Prostate gland (tissue), 2 donors: ENCODE results near the gene FRMD3. TPM values are rescaled to one million over a fixed set of nuclear protein-coding genes. Genes with fewer than 3 reads are reported as not detected.

Experiments used
- DNase-seq: peaks from one replicate; pipeline ENCODE4 v3.0.0-alpha.2; 2019; ENCODE audit warnings: low spot score
- H3K27ac ChIP-seq, 2 donors: fragments of 200-600 bp; sonication (generic); 2 replicates each; pipeline ENCODE4 v1.5.1; 2017 to 2019
- H3K27me3 ChIP-seq: fragments of 200-600 bp; sonication (generic); replicated peaks from 2 replicates; pipeline ENCODE4 v1.5.1; 2019; ENCODE audit not compliant: insufficient read depth
- H3K36me3 ChIP-seq, 2 donors: fragments of 200-600 bp; sonication (generic); 1 replicate in 1 of 2; 2 replicates in 1 of 2; pipeline versions ENCODE4 v1.5.1 to v1.8.1; 2017 to 2019
- H3K4me1 ChIP-seq: fragments of 200-600 bp; sonication (generic); replicated peaks from 2 replicates; pipeline ENCODE4 v1.5.1; 2019
- H3K4me3 ChIP-seq, 2 donors: fragments of 200-600 bp; sonication (generic); 2 replicates each; pipeline ENCODE4 v1.5.1; 2017 to 2019
- H3K9me3 ChIP-seq: fragments of 200-600 bp; sonication (generic); 2 replicates; pipeline ENCODE4 v1.5.1; 2017
- CTCF ChIP-seq, 4 experiments: fragments of 200-600 bp in 2 of 4; fragments of 450-650 bp in 2 of 4; sonication (generic) in 2 of 4; IDR thresholded peaks; 1 replicate in 3 of 4; 2 replicates in 1 of 4; pipeline ENCODE4 v1.5.1; 2016 to 2019; ENCODE audit warnings: antibody characterized with exemption in 4 of 4, mild to moderate bottlenecking in 2 of 4, moderate library complexity in 2 of 4
- POLR2A ChIP-seq: fragments of 450-650 bp; IDR thresholded peaks from one replicate; pipeline ENCODE4 v1.6.1; 2016; ENCODE audit warnings: antibody characterized with exemption, mild to moderate bottlenecking
- POLR2AphosphoS5 ChIP-seq: sonication (generic); formaldehyde crosslinking; IDR thresholded peaks from one replicate; pipeline ENCODE4 v1.6.1; 2017; ENCODE audit warnings: antibody characterized with exemption
- WGBS: methylation state at CpG from one replicate; pipeline ENCODE4 v1.1.5; 2018; 5-methylcytosine and 5-hydroxymethylcytosine counted together
- intact Hi-C: fragments of 100-400 bp; cut with DNase I; formaldehyde crosslinking; loops from one replicate; pipeline ENCODE4 v1.14.2; 2022
- total RNA-seq, 2 donors: library from RNA; depleted of rRNA; stranded (reverse); fragments of >200 nt; gene quantifications; one replicate each; pipeline ENCODE4 v1.1.0, GENCODE V29; 2016

Gene FRMD3
- total RNA-seq, 2 donors from 2014 or later = 2.3 to 3.4 TPM

DNA sequence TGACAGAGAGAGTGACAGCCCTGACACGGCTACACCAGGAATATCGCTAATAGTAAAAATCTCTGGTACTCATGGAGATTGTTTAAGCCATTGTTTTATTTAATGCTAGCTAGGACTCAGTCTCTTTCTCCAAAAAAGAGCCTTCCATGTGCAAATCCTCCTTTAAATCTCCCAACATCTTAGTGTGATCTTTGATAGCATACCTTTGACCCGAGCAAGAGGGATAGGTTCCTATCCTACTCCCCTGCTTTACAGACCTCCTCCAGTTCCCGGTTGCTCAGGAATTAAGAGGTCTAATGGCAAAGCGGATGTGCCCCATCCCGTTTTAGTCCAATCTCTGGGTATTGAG lies 663 bp upstream of the FRMD3 start:
- intact Hi-C loops = no loop called here
- Histone ChIP-seq H3K4me1 (no peaks in the 10 kb centered on the region), H3K9me3 (no peaks in the 10 kb centered on the region), H3K27ac (peak overlapping the region; percentile 72 to 76), H3K36me3 (no peaks in the 10 kb centered on the region), H3K27me3 (no peaks in the 10 kb centered on the region), H3K4me3 (peak overlapping the region; percentile 42 to 48)
- DNase-seq = no peak
- no peak for TF ChIP-seq POLR2AphosphoS5
- TF ChIP-seq CTCF (IDR thresholded peaks at IDR 0.05) = no peak
- TF ChIP-seq POLR2A = no peak
- 25% methylated on average over 6 of the region's 6 CpGs for WGBS

DNA sequence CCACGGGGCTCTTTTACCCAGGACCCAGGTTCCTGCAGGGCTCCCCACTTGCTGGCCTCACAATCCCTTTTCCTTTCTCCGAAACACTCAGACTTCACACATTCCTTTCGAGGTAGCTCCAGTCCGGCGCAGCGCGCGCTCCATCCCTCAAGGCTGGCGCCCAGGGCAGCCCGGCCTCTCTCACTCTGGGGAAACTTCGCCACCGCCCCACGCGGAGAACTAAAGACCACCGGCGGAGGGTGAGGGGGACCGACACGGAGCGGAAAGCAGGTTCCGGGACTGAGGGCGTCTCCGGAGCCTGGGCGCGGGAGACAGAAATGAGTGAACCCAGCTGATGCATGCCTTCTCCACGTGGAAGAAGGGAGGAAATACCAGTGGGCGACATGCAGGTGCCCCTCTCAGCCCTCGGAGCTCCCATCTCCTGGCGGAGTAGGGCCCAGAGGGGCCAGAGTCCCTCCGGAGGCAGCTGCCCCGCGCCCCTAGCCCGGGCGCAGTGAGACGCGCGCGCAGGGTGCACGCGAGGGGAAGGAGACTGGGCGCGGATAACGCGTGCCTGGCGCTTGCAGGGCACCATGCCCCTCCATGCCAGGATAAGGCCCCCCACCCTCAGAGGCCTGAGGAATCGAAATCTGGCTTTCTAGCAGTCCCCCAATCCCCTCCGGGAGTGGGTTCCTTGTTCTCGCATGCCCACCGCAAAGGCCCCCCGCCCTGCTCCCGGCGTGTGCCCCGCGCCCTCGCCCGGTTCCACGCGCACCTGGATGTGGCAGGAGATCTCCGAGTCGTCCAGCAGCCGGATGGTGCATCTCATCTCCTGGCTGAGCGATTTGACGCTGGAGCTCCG lies 650 bp downstream of the FRMD3 start:
- TF ChIP-seq POLR2A = no peak
- TF ChIP-seq POLR2AphosphoS5 = no peak
- no peak for TF ChIP-seq CTCF (IDR thresholded peaks at IDR 0.05)
- Histone ChIP-seq H3K4me3 (peak overlapping the region; percentile 42 to 48), H3K36me3 (no peaks in the 10 kb centered on the region), H3K9me3 (no peaks in the 10 kb centered on the region), H3K27me3 (no peaks in the 10 kb centered on the region), H3K4me1 (no peaks in the 10 kb centered on the region), H3K27ac (peak overlapping the region; percentile 72 to 76)
- no peak for DNase-seq
- WGBS = under 1% methylated on average over 24 of the region's 63 CpGs
- intact Hi-C loops = no loop called here

GRCh38 chr9:83536332-83536731 lies 1.9 kb downstream of the FRMD3 start:
- TF ChIP-seq POLR2A (no peak), POLR2AphosphoS5 (no peak), CTCF (IDR thresholded peaks at IDR 0.05) (no peak)
- WGBS = 38% methylated on average over 1 of the region's 1 CpG
- DNase-seq = no peak
- H3K27me3 ChIP-seq = no peaks in the 10 kb centered on the region
- no peak overlapping the region for H3K27ac ChIP-seq
- no peaks in the 10 kb centered on the region for H3K36me3 ChIP-seq
- no peak overlapping the region for H3K4me3 ChIP-seq
- H3K4me1 ChIP-seq = no peaks in the 10 kb centered on the region
- H3K9me3 ChIP-seq = no peaks in the 10 kb centered on the region
- intact Hi-C loops = no loop called here

- WGBS = 69% methylated on average over 3 of the region's 3 CpGs
- no peaks in the 10 kb centered on the region for H3K36me3 ChIP-seq
- no peak overlapping the region for H3K4me3 ChIP-seq
- no peaks in the 10 kb centered on the region for H3K4me1 ChIP-seq
- no peak overlapping the region for H3K27ac ChIP-seq
- no peaks in the 10 kb centered on the region for H3K27me3 ChIP-seq
- H3K9me3 ChIP-seq = no peaks in the 10 kb centered on the region
- intact Hi-C loops = no loop called here
- TF ChIP-seq POLR2AphosphoS5 (no peak), CTCF (IDR thresholded peaks at IDR 0.05) (no peak), POLR2A (no peak)
- DNase-seq = no peak
These were observed 2.5 kb downstream of the FRMD3 start for GRCh38 chr9:83535736-83536135.

DNA sequence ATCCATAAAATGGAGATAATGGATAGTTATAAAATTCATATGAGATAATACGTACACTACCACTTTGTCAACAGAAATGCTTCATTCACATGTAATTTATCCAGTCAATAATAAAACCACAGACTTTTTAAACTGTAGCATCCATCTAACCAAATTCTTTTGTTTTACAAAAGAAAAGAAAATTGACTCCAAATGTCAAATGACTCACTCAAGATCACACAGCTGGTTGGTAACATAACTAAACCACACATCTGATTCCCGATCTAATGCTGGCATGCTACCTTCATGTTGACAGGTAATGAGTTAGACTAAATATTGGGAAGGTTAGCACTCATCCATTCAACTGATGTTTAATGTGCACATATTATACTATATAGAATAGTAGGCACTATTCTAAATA lies 4.9 kb downstream of the FRMD3 start:
- Histone ChIP-seq H3K4me3 (no peak overlapping the region), H3K27ac (no peak overlapping the region), H3K4me1 (no peaks in the 10 kb centered on the region), H3K9me3 (no peaks in the 10 kb centered on the region), H3K27me3 (no peaks in the 10 kb centered on the region), H3K36me3 (no peaks in the 10 kb centered on the region)
- DNase-seq = no peak
- TF ChIP-seq POLR2A = no peak
- TF ChIP-seq CTCF (IDR thresholded peaks at IDR 0.05) = no peak
- TF ChIP-seq POLR2AphosphoS5 = no peak
- WGBS = 81% methylated on average over 2 of the region's 2 CpGs
- intact Hi-C loops = no loop called here
